ENCODE measurements around the gene LSM14A.
"Not testable (repeated sequence)": the region's sequence is repeated elsewhere in the genome, so short reads cannot be mapped to it uniquely, and the experiment has no call there.

The LSM14A gene

GRCh38 chr19:34193439-34193838 lies 21.1 kb downstream of the LSM14A start:
- Histone ChIP-seq H3K27me3 (ENCODE audit: low read length) (no peaks in the 10 kb centered on the region), H3K9ac (ENCODE audit: low read length) (peak overlapping the region; percentile 11; the same call in 1 of the 2 replicates), H3K36me3 (ENCODE audit: low read length) (peaks cover 35% of the 10 kb centered on the region), H3K79me2 (ENCODE audit: insufficient read depth, low read length) (peaks cover 79% of the 10 kb centered on the region), H2AFZ (ENCODE audit: low read depth, low read length, severe bottlenecking) (no peak overlapping the region), H3F3A (ENCODE audit: insufficient read depth) (peaks cover 63% of the 10 kb centered on the region), H3K4me2 (ENCODE audit: low read depth, low read length, poor library complexity, severe bottlenecking) (peak overlapping the region; percentile 58), H3K9me2 (replicated peaks; ENCODE audit: insufficient read depth, low read length) (no peaks in the 10 kb centered on the region), H3K27ac (ENCODE audit: low read depth, low read length) (peak overlapping the region; percentile 86), H3K9me3 (ENCODE audit: insufficient read depth, low read length) (no peaks in the 10 kb centered on the region), H3K4me3 (ENCODE audit: insufficient read depth, low read length, poor library complexity, severe bottlenecking) (peak overlapping the region; percentile 3), H4K20me1 (ENCODE audit: low read depth, low read length) (peaks cover 42% of the 10 kb centered on the region)
- TF ChIP-seq EZH2phosphoT487 (conservative IDR thresholded peaks at IDR 0.05; ENCODE audit: low read length): no peak
- no peak for TF ChIP-seq CTCF (IDR thresholded peaks at IDR 0.05; ENCODE audit: insufficient read depth, low read length, poor library complexity, severe bottlenecking)

- Histone ChIP-seq H3K4me3 (ENCODE audit: insufficient read depth, low read length, poor library complexity, severe bottlenecking) (no peak overlapping the region), H3K4me2 (ENCODE audit: low read depth, low read length, poor library complexity, severe bottlenecking) (peak overlapping the region; percentile 58), H3K9me3 (ENCODE audit: insufficient read depth, low read length) (no peaks in the 10 kb centered on the region), H3K79me2 (ENCODE audit: insufficient read depth, low read length) (peaks cover 74% of the 10 kb centered on the region), H3K36me3 (ENCODE audit: low read length) (peaks cover 35% of the 10 kb centered on the region), H3K27ac (ENCODE audit: low read depth, low read length) (peak overlapping the region; percentile 86), H4K20me1 (ENCODE audit: low read depth, low read length) (peaks cover 39% of the 10 kb centered on the region), H3K9me2 (replicated peaks; ENCODE audit: insufficient read depth, low read length) (no peaks in the 10 kb centered on the region), H3K9ac (ENCODE audit: low read length) (0 out of 2 replicates have a peak overlapping the region, but pooled peaks have one; percentile 11), H3F3A (ENCODE audit: insufficient read depth) (peaks cover 63% of the 10 kb centered on the region), H3K27me3 (ENCODE audit: low read length) (no peaks in the 10 kb centered on the region), H2AFZ (ENCODE audit: low read depth, low read length, severe bottlenecking) (no peak overlapping the region)
- TF ChIP-seq EZH2phosphoT487 (conservative IDR thresholded peaks at IDR 0.05; ENCODE audit: low read length) (no peak), CTCF (IDR thresholded peaks at IDR 0.05; ENCODE audit: insufficient read depth, low read length, poor library complexity, severe bottlenecking) (no peak)
These were observed 21.6 kb downstream of the LSM14A start for GRCh38 chr19:34193876-34194275.

- peak overlapping the region; percentile 27 for H3K4me2 ChIP-seq (ENCODE audit: low read depth, low read length, poor library complexity, severe bottlenecking)
- H3K27me3 ChIP-seq (ENCODE audit: low read length): no peaks in the 10 kb centered on the region
- H4K20me1 ChIP-seq (ENCODE audit: low read depth, low read length): peaks cover 3% of the 10 kb centered on the region; the same call in 1 of the 2 replicates
- peak overlapping the region; percentile 61 for H3K27ac ChIP-seq (ENCODE audit: low read depth, low read length)
- TF ChIP-seq CTCF (IDR thresholded peaks at IDR 0.05; ENCODE audit: insufficient read depth, low read length, poor library complexity, severe bottlenecking): no peak
- no peak for TF ChIP-seq EZH2phosphoT487 (conservative IDR thresholded peaks at IDR 0.05; ENCODE audit: low read length)
- no peaks in the 10 kb centered on the region for H3K9me3 ChIP-seq (ENCODE audit: insufficient read depth, low read length)
- peaks cover 42% of the 10 kb centered on the region for H3K36me3 ChIP-seq (ENCODE audit: low read length)
- H3K9ac ChIP-seq (ENCODE audit: low read length): no peak overlapping the region
- peaks cover 47% of the 10 kb centered on the region for H3K79me2 ChIP-seq (ENCODE audit: insufficient read depth, low read length)
- peaks cover 34% of the 10 kb centered on the region for H3F3A ChIP-seq (ENCODE audit: insufficient read depth)
- no peak overlapping the region for H3K4me3 ChIP-seq (ENCODE audit: insufficient read depth, low read length, poor library complexity, severe bottlenecking)
- H2AFZ ChIP-seq (ENCODE audit: low read depth, low read length, severe bottlenecking): no peak overlapping the region
- H3K9me2 ChIP-seq (replicated peaks; ENCODE audit: insufficient read depth, low read length): no peaks in the 10 kb centered on the region
These were observed 28.8 kb downstream of the LSM14A start for GRCh38 chr19:34201133-34201532.

- not testable (repeated sequence) for H3K9ac ChIP-seq (ENCODE audit: low read length); H3K4me2 ChIP-seq (ENCODE audit: low read depth, low read length, poor library complexity, severe bottlenecking); H2AFZ ChIP-seq (ENCODE audit: low read depth, low read length, severe bottlenecking)
These were observed 33.0 kb downstream of the LSM14A start for GRCh38 chr19:34205324-34205723.

More at GRCh38 chr19:34205324-34205723, 33.0 kb downstream of the LSM14A start:
- H3K4me3 ChIP-seq (ENCODE audit: insufficient read depth, low read length, poor library complexity, severe bottlenecking); H3K27ac ChIP-seq (ENCODE audit: low read depth, low read length); H4K20me1 ChIP-seq (ENCODE audit: low read depth, low read length); H3K9me2 ChIP-seq (replicated peaks; ENCODE audit: insufficient read depth, low read length); H3K9me3 ChIP-seq (ENCODE audit: insufficient read depth, low read length); H3K27me3 ChIP-seq (ENCODE audit: low read length): not testable (repeated sequence)
- Histone ChIP-seq H3K36me3 (ENCODE audit: low read length) (peaks cover 40% of the 10 kb centered on the region), H3F3A (ENCODE audit: insufficient read depth) (peaks cover 36% of the 10 kb centered on the region), H3K79me2 (ENCODE audit: insufficient read depth, low read length) (peaks cover 34% of the 10 kb centered on the region; the same call in 1 of the 2 replicates)

Data from SU-DHL-6 (cell line).